K562 (cell line): ENCODE data around the gene UMAD1. TPM values are rescaled to one million over a fixed set of nuclear protein-coding genes. Genes with fewer than 3 reads are reported as not detected.
A peak's percentile ranks its signal among the peaks of the same experiment; 100 is the strongest.

Experiments used
- ATAC-seq: fragments of 200-7000 bp; cut with Tn5 transposase; 3 replicates; pipeline ENCODE4 v1.9.1; 2020; ENCODE audit warnings: moderate library complexity
- BruUV-seq: library from RNA; stranded (reverse); fragments of 400-500 nt; replicated peaks from 2 replicates; lab custom pipeline; 2021; lab: Mats Ljungman, UMichigan
- CTCF ChIA-PET: fragments of 300-600 bp; formaldehyde crosslinking; extraction: SDS; loops from one replicate; lab custom pipeline; 2021; ENCODE audit warnings: low intra/inter-chr PET ratio; lab: Yijun Ruan, JAX
- POLR2A ChIA-PET: fragments of 300-600, 350-650 bp; sonication (Branson Sonifier 250); formaldehyde crosslinking; extraction: SDS; loops from one replicate; lab custom pipeline; 2021; ENCODE audit warnings: antibody characterized with exemption, inconsistent platforms; lab: Yijun Ruan, JAX
- DNase-seq, 4 experiments: peaks; one replicate each; pipeline versions ENCODE4 v3.0.0 to v3.0.0-alpha.2; 2011 to 2018; ENCODE audit warnings: low spot score in 3 of 4, mixed read lengths in 3 of 4; ENCODE audit errors: extremely low read depth in 1 of 4
- FAIRE-seq: peaks from 2 replicates; lab custom pipeline; 2011; peaks lifted over from hg19 to GRCh38; lab: Jason Lieb, UNC
- H2AFZ ChIP-seq: 2 replicates; pipeline ENCODE4 v1.6.0; 2011; ENCODE audit warnings: low read depth, low read length, control low read depth, inconsistent platforms
- H3K27ac ChIP-seq: fragments of 200-600 bp; 3 replicates; pipeline ENCODE4 v1.8.0; 2011; ENCODE audit warnings: low read depth, mild to moderate bottlenecking, control low read depth, inconsistent platforms, low read length, moderate library complexity, mixed read lengths; ENCODE audit errors: extremely low read depth
- H3K27me3 ChIP-seq, 2 experiments: fragments of 300-600 bp in 1 of 2; 2 replicates in 1 of 2; 3 replicates in 1 of 2; pipeline versions ENCODE4 v1.6.0 to v1.8.0; 2011; ENCODE audit warnings: inconsistent platforms in 2 of 2, low read length in 2 of 2, mild to moderate bottlenecking in 1 of 2, mixed read lengths in 1 of 2, moderate library complexity in 1 of 2; ENCODE audit not compliant: control insufficient read depth in 2 of 2, insufficient read depth in 2 of 2
- H3K36me3 ChIP-seq: fragments of 300-600 bp; 3 replicates; pipeline ENCODE4 v1.8.0; 2011; ENCODE audit warnings: mild to moderate bottlenecking, low read length, inconsistent platforms; ENCODE audit not compliant: control insufficient read depth, insufficient read depth
- H3K4me1 ChIP-seq, 2 experiments: fragments of 200-600 bp in 1 of 2; replicated peaks in 1 of 2; 2 replicates in 1 of 2; 3 replicates in 1 of 2; pipeline versions ENCODE4 v1.5.1 to v1.8.0; 2011; ENCODE audit warnings: inconsistent platforms in 2 of 2, low read length in 2 of 2, mild to moderate bottlenecking in 1 of 2, mixed read lengths in 1 of 2, moderate library complexity in 1 of 2; ENCODE audit not compliant: control insufficient read depth in 2 of 2, insufficient read depth in 2 of 2
- H3K4me2 ChIP-seq: 2 replicates; pipeline ENCODE4 v1.6.1; 2011; ENCODE audit warnings: low read length, control low read depth, inconsistent platforms, mixed read lengths; ENCODE audit not compliant: insufficient read depth
- H3K4me3 ChIP-seq: fragments of 200-600 bp; sonication (generic), shearing (Covaris generic); 2 replicates; pipeline ENCODE4 v1.5.1; 2016; ENCODE audit warnings: control low read depth, inconsistent platforms
- H3K79me2 ChIP-seq: fragments of 200-600 bp; 3 replicates; pipeline ENCODE4 v1.8.0; 2011; ENCODE audit warnings: low read length, inconsistent platforms; ENCODE audit not compliant: control insufficient read depth, insufficient read depth
- H3K9ac ChIP-seq, 2 experiments: 2 replicates each; pipeline versions ENCODE4 v1.6.0 to v1.6.1; 2011; ENCODE audit warnings: low read depth in 2 of 2, low read length in 2 of 2, control low read depth in 1 of 2, inconsistent platforms in 1 of 2, mild to moderate bottlenecking in 1 of 2, mixed read lengths in 1 of 2; ENCODE audit not compliant: insufficient read depth in 1 of 2
- H3K9me1 ChIP-seq: one replicate; pipeline ENCODE4 v1.6.0; 2011; ENCODE audit warnings: inconsistent platforms, mild to moderate bottlenecking, low read length, moderate library complexity; ENCODE audit not compliant: control insufficient read depth, insufficient read depth
- H3K9me3 ChIP-seq: replicated peaks from 2 replicates; pipeline ENCODE4 v1.5.1; 2011; ENCODE audit warnings: low read depth, low read length, inconsistent platforms; ENCODE audit not compliant: control insufficient read depth, insufficient read depth
- H4K20me1 ChIP-seq: replicated peaks from 2 replicates; pipeline ENCODE4 v1.6.1; 2011; ENCODE audit warnings: low read length, inconsistent platforms, mixed read lengths; ENCODE audit not compliant: control insufficient read depth, insufficient read depth
- ARHGAP35 ChIP-seq: fragments of 450-650 bp; IDR thresholded peaks from 2 replicates; pipeline ENCODE4 v1.6.1; 2018; ENCODE audit not compliant: partially characterized antibody
- CEBPB ChIP-seq: fragments of 450-650 bp; IDR thresholded peaks from 2 replicates; pipeline ENCODE4 v1.6.1; 2016; ENCODE audit warnings: missing genetic modification characterization, missing compliant biosample characterization
- E2F3 ChIP-seq: fragments of 250-450 bp; sonication (Bioruptor Pico); IDR thresholded peaks from 2 replicates; pipeline ENCODE4 v1.4.0; 2020; ENCODE audit warnings: mild to moderate bottlenecking
- EP300 ChIP-seq: IDR thresholded peaks from 2 replicates; pipeline ENCODE4 v1.6.1; 2012; ENCODE audit warnings: low read length, improper control_type of control experiment
- ETV6 ChIP-seq, 3 experiments: fragments of 150-350 bp in 1 of 3; sonication (generic) in 1 of 3; formaldehyde crosslinking in 1 of 3; IDR thresholded peaks; 2 replicates each; pipeline versions ENCODE4 v1.6.1 to v1.8.0; 2014 to 2022; ENCODE audit warnings: borderline replicate concordance in 2 of 3, low read depth in 2 of 3, antibody characterized with exemption in 1 of 3, low read length in 1 of 3, mild to moderate bottlenecking in 1 of 3, missing genetic modification reagents in 1 of 3
- EZH2 ChIP-seq: IDR thresholded peaks from 2 replicates; pipeline ENCODE4 v1.6.1; 2012; ENCODE audit warnings: low read depth, mild to moderate bottlenecking, inconsistent platforms, low read length, borderline replicate concordance
- KAT8 ChIP-seq: fragments of 450-650 bp; IDR thresholded peaks from 2 replicates; pipeline ENCODE4 v1.6.1; 2016; ENCODE audit warnings: low read depth, mild to moderate bottlenecking
- KDM1A ChIP-seq, 2 experiments: fragments of 450-650 bp; IDR thresholded peaks; 2 replicates each; pipeline ENCODE4 v1.6.1; 2016; ENCODE audit warnings: mild to moderate bottlenecking in 2 of 2
- MCM3 ChIP-seq: fragments of 450-650 bp; IDR thresholded peaks from 2 replicates; pipeline ENCODE4 v1.6.1; 2016
- NFATC3 ChIP-seq: fragments of 450-650 bp; IDR thresholded peaks from 2 replicates; pipeline ENCODE4 v1.6.1; 2017; ENCODE audit warnings: mild to moderate bottlenecking
- NFE2L1 ChIP-seq: fragments of 450-650 bp; IDR thresholded peaks from 2 replicates; pipeline ENCODE4 v1.6.1; 2016; ENCODE audit warnings: missing genetic modification characterization, low read depth, mild to moderate bottlenecking, missing compliant biosample characterization, moderate library complexity, borderline replicate concordance
- NR2C2 ChIP-seq, 2 experiments: fragments of 200-800 bp in 1 of 2; sonication (Bioruptor generic) in 1 of 2; sonication (generic) in 1 of 2; formaldehyde crosslinking in 1 of 2; IDR thresholded peaks; 2 replicates each; pipeline versions ENCODE4 v1.6.1 to v1.8.0; 2016 to 2022; ENCODE audit warnings: mild to moderate bottlenecking in 1 of 2, missing compliant biosample characterization in 1 of 2, missing genetic modification characterization in 1 of 2, missing genetic modification reagents in 1 of 2
- NUFIP1 ChIP-seq: fragments of 450-650 bp; IDR thresholded peaks from 2 replicates; pipeline ENCODE4 v1.6.1; 2018; ENCODE audit not compliant: partially characterized antibody
- PML ChIP-seq: IDR thresholded peaks from 2 replicates; pipeline ENCODE4 v1.6.1; 2012; ENCODE audit warnings: low read length, inconsistent platforms
- SMARCA5 ChIP-seq: fragments of 450-650 bp; IDR thresholded peaks from 2 replicates; pipeline ENCODE4 v1.6.1; 2016
- SMC3 ChIP-seq: conservative IDR thresholded peaks from 2 replicates; pipeline ENCODE4 v1.6.1; 2011; ENCODE audit warnings: low read depth, low read length, improper control_type of control experiment; ENCODE audit not compliant: insufficient read depth
- SRSF3 ChIP-seq: fragments of 200-400 bp; formaldehyde crosslinking; IDR thresholded peaks from 2 replicates; pipeline ENCODE4 v1.6.1; 2016; ENCODE audit warnings: mild to moderate bottlenecking, low read length, moderate library complexity; ENCODE audit not compliant: insufficient read depth
- ZNF175 ChIP-seq: fragments of 200-800 bp; sonication (Bioruptor generic); IDR thresholded peaks from 2 replicates; pipeline ENCODE4 v1.6.1; 2016; ENCODE audit warnings: low read depth, mild to moderate bottlenecking, missing genetic modification characterization, missing compliant biosample characterization
- ZNF263 ChIP-seq: sonication (generic); formaldehyde crosslinking; IDR thresholded peaks from 2 replicates; pipeline ENCODE4 v1.8.0; 2022; ENCODE audit warnings: mild to moderate bottlenecking, missing genetic modification reagents, borderline replicate concordance
- WGBS: fragments of 100-300 bp; shearing (Covaris generic); methylation state at CpG from one replicate; pipeline ENCODE4 v1.1.6; 2016; ENCODE audit warnings: low coverage, mixed read lengths; ENCODE audit not compliant: insufficient coverage; ENCODE audit errors: missing lambda C conversion rate; 5-methylcytosine and 5-hydroxymethylcytosine counted together
- in situ Hi-C: fragments of 300-500 bp; cut with MboI; formaldehyde crosslinking; loops from 4 replicates; pipeline ENCODE4 v1.15.0; 2018; ENCODE audit warnings: inconsistent platforms, mixed read lengths
- intact Hi-C: fragments of 100-400 bp; cut with micrococcal nuclease; formaldehyde crosslinking; loops from 2 replicates; pipeline ENCODE4 v1.14.2; 2022
- polyA plus RNA-seq, 8 experiments: library from polyadenylated mRNA; depleted of rRNA in 4 of 8; stranded (reverse) in 5 of 8; unstranded in 3 of 8; fragments of >200 nt; fragmentation: Nextera tagmentation in 2 of 8; fragmentation: Illumina TruSeq in 1 of 8; extraction: Ambion mirVana in 2 of 8; extraction: Trizol in 1 of 8; gene quantifications; 2 replicates each; pipeline versions ENCODE4 v1.2.1 to v1.2.3, GENCODE V29; 2011 to 2014; ENCODE audit warnings: inconsistent platforms in 1 of 8, missing spikeins in 1 of 8
- total RNA-seq, 7 experiments: library from RNA; depleted of rRNA in 6 of 7; stranded (reverse); fragments of >200 nt in 6 of 7; fragmentation: Illumina TruSeq in 2 of 7; extraction: Trizol in 2 of 7; gene quantifications; 2 replicates each; pipeline versions ENCODE4 v1.2.1 to v1.2.3, GENCODE V29; 2011 to 2021; ENCODE audit warnings: low replicate concordance in 1 of 7
- TF ChIP-seq, protein P1 (sequence below): sonication (generic); formaldehyde crosslinking; IDR thresholded peaks from 2 replicates; pipeline ENCODE4 v1.8.0; 2022; ENCODE audit warnings: mild to moderate bottlenecking, missing genetic modification reagents

The UMAD1 gene
- total and polyA plus RNA-seq, 9 of the 15 experiments (the other 6 are each of a cell fraction or from before 2014, with no cell fraction given): 9.0 to 26.7 (median 13.3) TPM

DNA sequence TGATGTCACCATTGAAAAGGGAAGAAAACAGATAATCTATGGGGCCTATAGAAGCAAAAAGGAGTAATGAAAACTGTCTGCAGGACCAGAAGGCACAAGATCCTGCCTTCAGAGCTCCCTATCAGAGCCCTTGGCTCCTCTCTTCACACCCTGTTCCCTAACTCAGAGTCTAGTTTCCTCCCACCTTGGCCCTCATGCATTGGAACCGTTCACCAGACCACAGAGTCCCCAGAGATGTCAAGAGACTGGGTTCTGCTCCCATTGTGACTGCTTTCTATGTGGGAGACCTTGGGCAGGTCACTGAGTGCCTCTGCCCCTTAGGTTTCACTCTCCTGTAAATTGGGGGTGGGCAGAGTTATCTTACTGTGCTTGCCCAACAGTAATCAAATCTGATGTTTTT, 158.0 kb downstream of the UMAD1 start:
- CTCF ChIA-PET: no interaction called here

More for the DNA sequence above, 158.0 kb downstream of the UMAD1 start:
- no TSS peak for BruUV-seq
- Histone ChIP-seq H3K9me3 (no peaks in the 10 kb centered on the region), H3K4me2 (no peak overlapping the region), H3K4me1 (peaks cover 0 to 3% of the 10 kb centered on the region in 2 experiments; a peak in 2 of 5 replicates), H3K4me3 (no peak overlapping the region), H2AFZ (no peak overlapping the region), H3K36me3 (no peaks in the 10 kb centered on the region), H3K27me3 (no peaks in the 10 kb centered on the region), H3K79me2 (no peaks in the 10 kb centered on the region), H3K9ac (no peak overlapping the region), H4K20me1 (no peaks in the 10 kb centered on the region), H3K27ac (no peak overlapping the region), H3K9me1 (no peaks in the 10 kb centered on the region)
- WGBS: 0% methylated on average over 1 of the region's 1 CpG
- TF ChIP-seq SMC3: no peak
- no peak for TF ChIP-seq SMARCA5
- TF ChIP-seq, protein P1, sequence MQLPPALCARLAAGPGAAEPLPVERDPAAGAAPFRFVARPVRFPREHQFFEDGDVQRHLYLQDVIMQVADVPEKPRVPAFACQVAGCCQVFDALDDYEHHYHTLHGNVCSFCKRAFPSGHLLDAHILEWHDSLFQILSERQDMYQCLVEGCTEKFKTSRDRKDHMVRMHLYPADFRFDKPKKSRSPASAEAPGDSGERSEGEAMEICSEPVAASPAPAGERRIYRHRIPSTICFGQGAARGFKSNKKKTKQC (CRISPR knock-in tag): no peak
- TF ChIP-seq KAT8: no peak
- TF ChIP-seq KDM1A (IDR thresholded peaks at IDR 0.05): no peak
- no peak for TF ChIP-seq NFATC3
- TF ChIP-seq PML: no peak
- no peak for TF ChIP-seq NFE2L1 (tag)
- no peak for TF ChIP-seq ZNF263
- TF ChIP-seq E2F3: no peak
- TF ChIP-seq CEBPB (tag): no peak
- no peak for TF ChIP-seq SRSF3
- no peak for TF ChIP-seq MCM3
- no peak for TF ChIP-seq EP300
- TF ChIP-seq ZNF175 (CRISPR knock-in tag): no peak
- TF ChIP-seq EZH2: no peak
- no peak for TF ChIP-seq ARHGAP35
- no peak for TF ChIP-seq NR2C2 (CRISPR knock-in tag; IDR thresholded peaks at IDR 0.05)
- TF ChIP-seq NR2C2 (tag; IDR thresholded peaks at IDR 0.05): no peak
- TF ChIP-seq NUFIP1: no peak
- TF ChIP-seq ETV6 (IDR thresholded peaks at IDR 0.05; ENCODE audit: borderline replicate concordance in 1 of 2, low read depth in 2 of 2, low read length in 1 of 2): no peak
- no peak for TF ChIP-seq ETV6 (CRISPR knock-in tag; IDR thresholded peaks at IDR 0.05; ENCODE audit: borderline replicate concordance)
- in situ Hi-C loops (no loop called here), intact Hi-C loops (no loop called here)
- DNase-seq: no peak
- no peak for FAIRE-seq
- ATAC-seq: peak; percentile 50; the same call in 1 of the 3 replicates
- POLR2A ChIA-PET: no interaction called here
